K562 (cell line): ENCODE measurements around the gene HGFAC. TPM values are rescaled to one million over a fixed set of nuclear protein-coding genes. Genes with fewer than 3 reads are reported as not detected.
A peak's percentile ranks its signal among the peaks of the same experiment; 100 is the strongest.

Experiments
- ATAC-seq: fragments of 200-7000 bp; cut with Tn5 transposase; 3 replicates; pipeline ENCODE4 v1.9.1; 2020; ENCODE audit warnings: moderate library complexity
- BruUV-seq: library from RNA; stranded (reverse); fragments of 400-500 nt; replicated peaks from 2 replicates; lab custom pipeline; 2021; lab: Mats Ljungman, UMichigan
- CTCF ChIA-PET: fragments of 300-600 bp; formaldehyde crosslinking; extraction: SDS; loops from one replicate; lab custom pipeline; 2021; ENCODE audit warnings: low intra/inter-chr PET ratio; lab: Yijun Ruan, JAX
- POLR2A ChIA-PET: fragments of 300-600, 350-650 bp; sonication (Branson Sonifier 250); formaldehyde crosslinking; extraction: SDS; loops from one replicate; lab custom pipeline; 2021; ENCODE audit warnings: antibody characterized with exemption, inconsistent platforms; lab: Yijun Ruan, JAX
- DNase-seq, 4 experiments: peaks; one replicate each; pipeline versions ENCODE4 v3.0.0 to v3.0.0-alpha.2; 2011 to 2018; ENCODE audit warnings: low spot score in 3 of 4, mixed read lengths in 3 of 4; ENCODE audit errors: extremely low read depth in 1 of 4
- FAIRE-seq: peaks from 2 replicates; lab custom pipeline; 2011; peaks lifted over from hg19 to GRCh38; lab: Jason Lieb, UNC
- H2AFZ ChIP-seq: 2 replicates; pipeline ENCODE4 v1.6.0; 2011; ENCODE audit warnings: low read depth, low read length, control low read depth, inconsistent platforms
- H3K27ac ChIP-seq: fragments of 200-600 bp; 3 replicates; pipeline ENCODE4 v1.8.0; 2011; ENCODE audit warnings: low read depth, mild to moderate bottlenecking, control low read depth, inconsistent platforms, low read length, moderate library complexity, mixed read lengths; ENCODE audit errors: extremely low read depth
- H3K27me3 ChIP-seq, 2 experiments: fragments of 300-600 bp in 1 of 2; 2 replicates in 1 of 2; 3 replicates in 1 of 2; pipeline versions ENCODE4 v1.6.0 to v1.8.0; 2011; ENCODE audit warnings: inconsistent platforms in 2 of 2, low read length in 2 of 2, mild to moderate bottlenecking in 1 of 2, mixed read lengths in 1 of 2, moderate library complexity in 1 of 2; ENCODE audit not compliant: control insufficient read depth in 2 of 2, insufficient read depth in 2 of 2
- H3K36me3 ChIP-seq: fragments of 300-600 bp; 3 replicates; pipeline ENCODE4 v1.8.0; 2011; ENCODE audit warnings: mild to moderate bottlenecking, low read length, inconsistent platforms; ENCODE audit not compliant: control insufficient read depth, insufficient read depth
- H3K4me1 ChIP-seq, 2 experiments: fragments of 200-600 bp in 1 of 2; replicated peaks in 1 of 2; 2 replicates in 1 of 2; 3 replicates in 1 of 2; pipeline versions ENCODE4 v1.5.1 to v1.8.0; 2011; ENCODE audit warnings: inconsistent platforms in 2 of 2, low read length in 2 of 2, mild to moderate bottlenecking in 1 of 2, mixed read lengths in 1 of 2, moderate library complexity in 1 of 2; ENCODE audit not compliant: control insufficient read depth in 2 of 2, insufficient read depth in 2 of 2
- H3K4me2 ChIP-seq: 2 replicates; pipeline ENCODE4 v1.6.1; 2011; ENCODE audit warnings: low read length, control low read depth, inconsistent platforms, mixed read lengths; ENCODE audit not compliant: insufficient read depth
- H3K4me3 ChIP-seq: fragments of 200-600 bp; sonication (generic), shearing (Covaris generic); 2 replicates; pipeline ENCODE4 v1.5.1; 2016; ENCODE audit warnings: control low read depth, inconsistent platforms
- H3K79me2 ChIP-seq: fragments of 200-600 bp; 3 replicates; pipeline ENCODE4 v1.8.0; 2011; ENCODE audit warnings: low read length, inconsistent platforms; ENCODE audit not compliant: control insufficient read depth, insufficient read depth
- H3K9ac ChIP-seq, 2 experiments: 2 replicates each; pipeline versions ENCODE4 v1.6.0 to v1.6.1; 2011; ENCODE audit warnings: low read depth in 2 of 2, low read length in 2 of 2, control low read depth in 1 of 2, inconsistent platforms in 1 of 2, mild to moderate bottlenecking in 1 of 2, mixed read lengths in 1 of 2; ENCODE audit not compliant: insufficient read depth in 1 of 2
- H3K9me1 ChIP-seq: one replicate; pipeline ENCODE4 v1.6.0; 2011; ENCODE audit warnings: inconsistent platforms, mild to moderate bottlenecking, low read length, moderate library complexity; ENCODE audit not compliant: control insufficient read depth, insufficient read depth
- H3K9me3 ChIP-seq: replicated peaks from 2 replicates; pipeline ENCODE4 v1.5.1; 2011; ENCODE audit warnings: low read depth, low read length, inconsistent platforms; ENCODE audit not compliant: control insufficient read depth, insufficient read depth
- H4K20me1 ChIP-seq: replicated peaks from 2 replicates; pipeline ENCODE4 v1.6.1; 2011; ENCODE audit warnings: low read length, inconsistent platforms, mixed read lengths; ENCODE audit not compliant: control insufficient read depth, insufficient read depth
- DMBX1 ChIP-seq: fragments of 250-450 bp; sonication (Bioruptor Pico); IDR thresholded peaks from 2 replicates; pipeline ENCODE4 v1.8.0; 2022; ENCODE audit warnings: inconsistent platforms, mild to moderate bottlenecking, moderate library complexity, borderline replicate concordance
- HMGXB4 ChIP-seq: sonication (generic); formaldehyde crosslinking; IDR thresholded peaks from 2 replicates; pipeline ENCODE4 v1.8.1; 2023; ENCODE audit warnings: mild to moderate bottlenecking, missing genetic modification reagents
- NFIC ChIP-seq: fragments of 450-650 bp; IDR thresholded peaks from 2 replicates; pipeline ENCODE4 v1.6.1; 2017; ENCODE audit warnings: mild to moderate bottlenecking, inconsistent platforms
- SIX5 ChIP-seq, 2 experiments: IDR thresholded peaks; 2 replicates each; pipeline ENCODE4 v1.6.1; 2011; ENCODE audit warnings: low read length in 2 of 2, borderline replicate concordance in 1 of 2, low read depth in 1 of 2, mild to moderate bottlenecking in 1 of 2, moderate library complexity in 1 of 2; ENCODE audit not compliant: insufficient read depth in 1 of 2
- WGBS: fragments of 100-300 bp; shearing (Covaris generic); methylation state at CpG from one replicate; pipeline ENCODE4 v1.1.6; 2016; ENCODE audit warnings: low coverage, mixed read lengths; ENCODE audit not compliant: insufficient coverage; ENCODE audit errors: missing lambda C conversion rate; 5-methylcytosine and 5-hydroxymethylcytosine counted together
- in situ Hi-C: fragments of 300-500 bp; cut with MboI; formaldehyde crosslinking; loops from 4 replicates; pipeline ENCODE4 v1.15.0; 2018; ENCODE audit warnings: inconsistent platforms, mixed read lengths
- intact Hi-C: fragments of 100-400 bp; cut with micrococcal nuclease; formaldehyde crosslinking; loops from 2 replicates; pipeline ENCODE4 v1.14.2; 2022
- polyA plus RNA-seq, 8 experiments: library from polyadenylated mRNA; depleted of rRNA in 4 of 8; stranded (reverse) in 5 of 8; unstranded in 3 of 8; fragments of >200 nt; fragmentation: Nextera tagmentation in 2 of 8; fragmentation: Illumina TruSeq in 1 of 8; extraction: Ambion mirVana in 2 of 8; extraction: Trizol in 1 of 8; gene quantifications; 2 replicates each; pipeline versions ENCODE4 v1.2.1 to v1.2.3, GENCODE V29; 2011 to 2014; ENCODE audit warnings: inconsistent platforms in 1 of 8, missing spikeins in 1 of 8
- total RNA-seq, 7 experiments: library from RNA; depleted of rRNA in 6 of 7; stranded (reverse); fragments of >200 nt in 6 of 7; fragmentation: Illumina TruSeq in 2 of 7; extraction: Trizol in 2 of 7; gene quantifications; 2 replicates each; pipeline versions ENCODE4 v1.2.1 to v1.2.3, GENCODE V29; 2011 to 2021; ENCODE audit warnings: low replicate concordance in 1 of 7
- TF ChIP-seq, protein P1 (sequence below), 2 experiments: fragments of 450-650 bp in 1 of 2; sonication (generic) in 1 of 2; formaldehyde crosslinking in 1 of 2; IDR thresholded peaks; 2 replicates each; pipeline versions ENCODE4 v1.7.1 to v1.9.0; 2016 to 2022; ENCODE audit warnings: inconsistent platforms in 1 of 2, mild to moderate bottlenecking in 1 of 2, missing genetic modification reagents in 1 of 2

Gene HGFAC
- total and polyA plus RNA-seq, 9 of the 15 experiments (the other 6 are each of a cell fraction or from before 2014, with no cell fraction given) = 0.13 TPM; not detected in 8

- BruUV-seq = no TSS peak
- no peak overlapping the region for H3K9ac ChIP-seq
- POLR2A ChIA-PET = interaction anchor here (0.6 kb wide), 1 partner anchor 469 kb away, joined by 3 read pairs; no protein-coding TSS in a partner anchor
- H4K20me1 ChIP-seq = 0 out of 2 replicates have a peak, but pooled peaks cover 8% of the 10 kb centered on the region
- H3K4me2 ChIP-seq = no peak overlapping the region
- intact Hi-C loops = no loop called here
- DNase-seq = no peak
- no peak for FAIRE-seq
- H3K9me1 ChIP-seq = no peaks in the 10 kb centered on the region
- no peak for ATAC-seq
- no peak overlapping the region for H3K27ac ChIP-seq
- H2AFZ ChIP-seq = no peak overlapping the region
- H3K36me3 ChIP-seq = no peaks in the 10 kb centered on the region
- no peaks in the 10 kb centered on the region for H3K79me2 ChIP-seq
- peaks cover 10% of the 10 kb centered on the region; the same call in 1 of the 2 replicates for H3K9me3 ChIP-seq
- H3K27me3 ChIP-seq = peaks cover 20 to 65% of the 10 kb centered on the region in 2 experiments; a peak in 4 of 5 replicates
- CTCF ChIA-PET = no interaction called here
- H3K4me3 ChIP-seq = no peak overlapping the region
- H3K4me1 ChIP-seq = peaks cover 0 to 28% of the 10 kb centered on the region in 2 experiments; a peak in 2 of 5 replicates
- TF ChIP-seq HMGXB4 (CRISPR knock-in tag) = no peak
- TF ChIP-seq NFIC = peak; percentile 54
- no peak for TF ChIP-seq SIX5 (IDR thresholded peaks at IDR 0.05; ENCODE audit: borderline replicate concordance in 1 of 2, insufficient read depth in 1 of 2, low read depth in 1 of 2, low read length in 2 of 2)
- no peak for TF ChIP-seq DMBX1 (CRISPR knock-in tag)
- TF ChIP-seq, protein P1, sequence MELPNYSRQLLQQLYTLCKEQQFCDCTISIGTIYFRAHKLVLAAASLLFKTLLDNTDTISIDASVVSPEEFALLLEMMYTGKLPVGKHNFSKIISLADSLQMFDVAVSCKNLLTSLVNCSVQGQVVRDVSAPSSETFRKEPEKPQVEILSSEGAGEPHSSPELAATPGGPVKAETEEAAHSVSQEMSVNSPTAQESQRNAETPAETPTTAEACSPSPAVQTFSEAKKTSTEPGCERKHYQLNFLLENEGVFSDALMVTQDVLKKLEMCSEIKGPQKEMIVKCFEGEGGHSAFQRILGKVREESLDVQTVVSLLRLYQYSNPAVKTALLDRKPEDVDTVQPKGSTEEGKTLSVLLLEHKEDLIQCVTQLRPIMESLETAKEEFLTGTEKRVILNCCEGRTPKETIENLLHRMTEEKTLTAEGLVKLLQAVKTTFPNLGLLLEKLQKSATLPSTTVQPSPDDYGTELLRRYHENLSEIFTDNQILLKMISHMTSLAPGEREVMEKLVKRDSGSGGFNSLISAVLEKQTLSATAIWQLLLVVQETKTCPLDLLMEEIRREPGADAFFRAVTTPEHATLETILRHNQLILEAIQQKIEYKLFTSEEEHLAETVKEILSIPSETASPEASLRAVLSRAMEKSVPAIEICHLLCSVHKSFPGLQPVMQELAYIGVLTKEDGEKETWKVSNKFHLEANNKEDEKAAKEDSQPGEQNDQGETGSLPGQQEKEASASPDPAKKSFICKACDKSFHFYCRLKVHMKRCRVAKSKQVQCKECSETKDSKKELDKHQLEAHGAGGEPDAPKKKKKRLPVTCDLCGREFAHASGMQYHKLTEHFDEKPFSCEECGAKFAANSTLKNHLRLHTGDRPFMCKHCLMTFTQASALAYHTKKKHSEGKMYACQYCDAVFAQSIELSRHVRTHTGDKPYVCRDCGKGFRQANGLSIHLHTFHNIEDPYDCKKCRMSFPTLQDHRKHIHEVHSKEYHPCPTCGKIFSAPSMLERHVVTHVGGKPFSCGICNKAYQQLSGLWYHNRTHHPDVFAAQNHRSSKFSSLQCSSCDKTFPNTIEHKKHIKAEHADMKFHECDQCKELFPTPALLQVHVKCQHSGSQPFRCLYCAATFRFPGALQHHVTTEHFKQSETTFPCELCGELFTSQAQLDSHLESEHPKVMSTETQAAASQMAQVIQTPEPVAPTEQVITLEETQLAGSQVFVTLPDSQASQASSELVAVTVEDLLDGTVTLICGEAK (IDR thresholded peaks at IDR 0.05) = peak; percentile 91
- TF ChIP-seq, protein P1 (CRISPR knock-in tag; IDR thresholded peaks at IDR 0.05) = peak; percentile 87
- in situ Hi-C loops = no loop called here
- WGBS = 3% methylated on average over 24 of the region's 25 CpGs
These were observed 28.7 kb downstream of the HGFAC start for GRCh38 chr4:3470244-3471097.
